ENCODE data around the gene FRAS1. TPM values are rescaled to one million over a fixed set of nuclear protein-coding genes. Genes with fewer than 3 reads are reported as not detected.

The FRAS1 gene
- total RNA-seq, 1 donor from 2014 or later = 18.9 TPM

- Mint-ChIP-seq H3K4me1 (ENCODE audit: low read depth) (peaks cover 26% of the 10 kb centered on the region), H3K27ac (ENCODE audit: unreplicated experiment) (no peak overlapping the region), H3K27me3 (ENCODE audit: low read depth) (no peaks in the 10 kb centered on the region), H3K4me3 (ENCODE audit: unreplicated experiment) (no peak overlapping the region), H3K9me3 (ENCODE audit: low read depth) (no peaks in the 10 kb centered on the region), H3K36me3 (ENCODE audit: low read depth) (peaks cover 4% of the 10 kb centered on the region)
- DNase-seq (ENCODE audit: low spot score) = no peak
- no peak for TF ChIP-seq CTCF (IDR thresholded peaks at IDR 0.05)
These were observed 495.9 kb downstream of the FRAS1 start for GRCh38 chr4:78553043-78553396.

GRCh38 chr4:78553529-78554060 is 496.5 kb downstream of the FRAS1 start:
- Mint-ChIP-seq H3K4me3 (ENCODE audit: unreplicated experiment) (no peak overlapping the region), H3K27ac (ENCODE audit: unreplicated experiment) (no peak overlapping the region), H3K9me3 (ENCODE audit: low read depth) (no peaks in the 10 kb centered on the region), H3K36me3 (ENCODE audit: low read depth) (peaks cover 4% of the 10 kb centered on the region), H3K27me3 (ENCODE audit: low read depth) (no peaks in the 10 kb centered on the region), H3K4me1 (ENCODE audit: low read depth) (peaks cover 26% of the 10 kb centered on the region)
- TF ChIP-seq CTCF (IDR thresholded peaks at IDR 0.05) = no peak
- DNase-seq (ENCODE audit: low spot score) = no peak

DNA sequence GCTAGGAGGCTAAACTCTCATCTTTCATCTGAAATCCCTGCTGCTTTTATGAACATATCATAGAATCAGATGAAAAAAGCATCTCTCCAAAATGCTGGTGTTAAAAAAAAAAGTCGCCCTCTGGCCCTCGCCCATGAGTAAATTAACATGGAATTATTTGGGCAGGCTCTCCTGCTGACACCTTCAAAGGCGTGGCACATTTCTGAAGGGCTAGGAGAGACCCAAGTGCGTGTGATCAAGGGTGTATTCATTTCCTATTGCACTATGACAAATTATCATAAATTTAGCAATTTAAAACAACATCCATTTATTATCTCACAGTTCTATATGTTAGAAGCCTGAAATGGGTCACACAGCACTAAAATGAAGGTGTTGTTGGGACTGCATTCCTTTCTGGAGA is 499.5 kb downstream of the FRAS1 start:
- H3K9me3 Mint-ChIP-seq (ENCODE audit: low read depth) = no peaks in the 10 kb centered on the region
- H3K4me1 Mint-ChIP-seq (ENCODE audit: low read depth) = peaks cover 37% of the 10 kb centered on the region
- H3K27ac Mint-ChIP-seq (ENCODE audit: unreplicated experiment) = no peak overlapping the region
- no peak for DNase-seq (ENCODE audit: low spot score)
- no peak for TF ChIP-seq CTCF (IDR thresholded peaks at IDR 0.05)
- no peaks in the 10 kb centered on the region for H3K27me3 Mint-ChIP-seq (ENCODE audit: low read depth)
- no peak overlapping the region for H3K4me3 Mint-ChIP-seq (ENCODE audit: unreplicated experiment)
- H3K36me3 Mint-ChIP-seq (ENCODE audit: low read depth) = peaks cover 4% of the 10 kb centered on the region

- peaks cover 43% of the 10 kb centered on the region for H3K4me1 Mint-ChIP-seq (ENCODE audit: low read depth)
- no peak for TF ChIP-seq CTCF (IDR thresholded peaks at IDR 0.05)
- peaks cover 4% of the 10 kb centered on the region for H3K36me3 Mint-ChIP-seq (ENCODE audit: low read depth)
- no peak for DNase-seq (ENCODE audit: low spot score)
- no peak overlapping the region for H3K4me3 Mint-ChIP-seq (ENCODE audit: unreplicated experiment)
- H3K27ac Mint-ChIP-seq (ENCODE audit: unreplicated experiment) = no peak overlapping the region
- no peaks in the 10 kb centered on the region for H3K9me3 Mint-ChIP-seq (ENCODE audit: low read depth)
- H3K27me3 Mint-ChIP-seq (ENCODE audit: low read depth) = no peaks in the 10 kb centered on the region
These were observed 500.7 kb downstream of the FRAS1 start for GRCh38 chr4:78557841-78558240.

DNA sequence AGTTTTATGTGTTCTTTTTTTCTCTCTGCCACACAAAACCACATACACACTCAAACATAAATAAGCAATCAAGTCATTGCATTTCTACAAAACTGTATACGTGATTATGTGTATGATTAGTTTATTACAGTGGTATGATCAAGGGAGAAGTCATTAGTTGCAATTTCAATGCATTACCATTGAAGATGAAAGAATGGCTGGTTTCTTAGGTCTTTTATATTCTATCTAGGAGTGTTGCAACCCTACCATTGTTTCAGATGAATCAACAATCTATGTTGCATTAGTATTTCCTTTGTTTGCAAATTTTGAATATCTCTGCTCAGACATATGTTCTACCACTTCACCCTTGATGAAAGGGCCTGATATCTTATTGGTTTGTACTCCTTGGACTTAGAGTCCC is 501.3 kb downstream of the FRAS1 start:
- Mint-ChIP-seq H3K4me1 (ENCODE audit: low read depth) (peaks cover 42% of the 10 kb centered on the region), H3K27me3 (ENCODE audit: low read depth) (no peaks in the 10 kb centered on the region), H3K9me3 (ENCODE audit: low read depth) (no peaks in the 10 kb centered on the region), H3K36me3 (ENCODE audit: low read depth) (peaks cover 4% of the 10 kb centered on the region), H3K27ac (ENCODE audit: unreplicated experiment) (no peak overlapping the region), H3K4me3 (ENCODE audit: unreplicated experiment) (no peak overlapping the region)
- no peak for TF ChIP-seq CTCF (IDR thresholded peaks at IDR 0.05)
- no peak for DNase-seq (ENCODE audit: low spot score)
